ENCODE data around the gene ZNF454. TPM values are rescaled to one million over a fixed set of nuclear protein-coding genes. Genes with fewer than 3 reads are reported as not detected.

ZNF454 gene
- not detected for polyA plus RNA-seq (2012; ENCODE audit: low read depth, missing spikeins)

DNA sequence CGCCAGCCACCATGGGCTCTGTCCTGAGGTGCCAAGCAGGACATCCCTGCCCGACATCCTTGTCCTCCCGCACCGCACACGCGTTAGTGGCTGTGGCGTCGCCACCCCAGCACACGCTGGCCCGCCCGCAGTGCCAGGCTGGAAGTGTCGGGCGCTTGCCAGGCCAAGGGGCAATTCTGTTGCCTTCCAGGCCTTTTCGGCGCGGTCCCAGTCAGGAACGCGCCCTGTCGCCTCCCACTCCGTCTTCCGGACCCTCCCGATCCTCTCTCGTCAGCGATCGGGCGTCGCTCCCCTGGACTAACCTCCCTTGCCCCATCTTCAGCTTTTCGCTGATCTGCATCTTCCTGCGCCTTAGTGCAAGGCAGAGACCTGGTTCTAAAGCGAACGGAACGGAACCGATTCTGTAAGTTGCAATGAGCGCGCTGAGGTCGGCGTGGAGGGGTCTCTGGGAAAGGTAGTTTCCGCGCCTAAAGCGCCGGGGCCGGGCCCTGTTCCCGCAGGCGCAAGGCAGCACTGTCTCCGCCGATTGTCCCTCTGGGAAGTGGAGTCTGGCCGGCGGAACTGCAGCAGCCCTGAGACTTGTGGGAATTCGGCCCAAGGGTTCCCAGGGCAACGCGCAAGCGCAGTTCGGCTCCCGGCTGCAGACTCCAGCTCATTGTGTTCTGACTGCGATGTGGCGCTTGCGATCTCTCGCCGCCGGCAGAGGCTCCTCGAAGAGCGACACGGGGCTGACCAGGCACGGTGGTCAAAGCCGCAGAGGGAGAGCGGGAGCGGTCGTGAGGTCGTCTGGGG lies at the start of gene ZNF454:
ZNF454 (plus strand) TSS at position 630 of the 792 bp plus-strand sequence. CDS start 1,594 bp downstream, outside the sequence.
- TF ChIP-seq SPI1 (IDR thresholded peaks at IDR 0.05; ENCODE audit: low read depth, low read length) (no peak), TAF1 (IDR thresholded peaks at IDR 0.05; ENCODE audit: low read depth, low read length) (no peak), POLR2AphosphoS5 (IDR thresholded peaks at IDR 0.05; ENCODE audit: low read depth, low read length) (no peak), POLR2A (IDR thresholded peaks at IDR 0.05; ENCODE audit: low read depth, low read length) (no peak), POU2F2 (IDR thresholded peaks at IDR 0.05; ENCODE audit: low read depth, low read length) (no peak), PAX5 (IDR thresholded peaks at IDR 0.05; ENCODE audit: insufficient read depth, low read length, severe bottlenecking) (no peak)
- DNase-seq (ENCODE audit: insufficient read length, low spot score): no peak
- FAIRE-seq: no peak

DNA sequence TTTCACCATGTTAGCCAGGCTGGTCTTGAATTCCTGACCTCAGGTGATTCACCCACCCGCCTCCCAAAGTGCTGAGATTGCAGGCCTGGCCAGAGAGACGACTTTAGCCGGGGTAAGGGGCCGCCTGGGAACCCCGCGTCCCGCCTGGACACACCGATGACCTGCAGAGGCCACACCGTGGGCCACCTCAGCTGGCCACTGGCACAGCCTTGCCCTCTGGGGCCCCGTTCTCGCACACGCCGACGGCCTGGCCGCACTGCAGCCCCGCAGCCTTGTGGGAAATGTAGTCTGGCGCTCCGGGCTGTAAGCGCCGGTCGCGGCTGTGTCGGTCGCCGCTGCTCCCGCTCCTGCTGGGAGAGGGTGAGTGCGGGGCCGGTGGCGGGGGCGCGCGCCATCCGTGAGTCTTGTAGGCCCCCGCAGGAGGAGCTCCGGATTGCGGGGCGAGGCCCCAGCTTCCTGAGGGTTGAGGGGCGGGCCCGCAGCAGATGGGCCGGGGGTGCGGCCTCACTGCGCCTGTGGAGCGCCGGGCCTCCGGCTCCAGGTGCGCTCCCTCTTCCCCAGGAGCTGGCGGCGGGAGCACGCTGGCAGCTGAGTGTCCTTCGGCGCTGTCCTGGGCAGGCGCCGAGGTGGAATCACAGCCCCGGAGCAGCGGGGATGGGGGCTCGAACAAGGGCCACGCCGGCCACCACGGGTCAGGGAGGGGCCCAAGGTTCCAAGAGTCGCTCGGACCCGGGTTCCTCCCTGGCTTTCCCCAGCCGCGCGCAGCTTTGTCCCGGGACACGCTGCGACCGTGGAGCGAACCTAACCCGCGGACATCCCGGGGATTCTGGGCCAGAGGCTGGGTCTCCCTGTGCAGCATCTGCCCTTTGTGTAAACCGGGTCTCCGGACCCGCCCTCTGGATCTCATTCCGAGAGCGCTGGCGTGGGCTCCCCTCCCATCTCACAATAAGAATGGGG lies 45.1 kb upstream of the ZNF454 start, which contains the start of gene ZFP2:
ZFP2 (plus strand) TSS at position 299 of the 957 bp plus-strand sequence. CDS start 35,401 bp downstream, outside the sequence.
- DNase-seq (ENCODE audit: insufficient read length, low spot score) (peak; percentile 5), FAIRE-seq (no peak)
- TF ChIP-seq PAX5 (IDR thresholded peaks at IDR 0.05; ENCODE audit: insufficient read depth, low read length, severe bottlenecking): no peak
- TF ChIP-seq TAF1 (IDR thresholded peaks at IDR 0.05; ENCODE audit: low read depth, low read length): no peak
- TF ChIP-seq POU2F2 (IDR thresholded peaks at IDR 0.05; ENCODE audit: low read depth, low read length): no peak
- TF ChIP-seq POLR2AphosphoS5 (IDR thresholded peaks at IDR 0.05; ENCODE audit: low read depth, low read length): no peak
- no peak for TF ChIP-seq POLR2A (IDR thresholded peaks at IDR 0.05; ENCODE audit: low read depth, low read length)
- no peak for TF ChIP-seq SPI1 (IDR thresholded peaks at IDR 0.05; ENCODE audit: low read depth, low read length)

GRCh38 chr5:178899289-178899688 lies 41.7 kb upstream of the ZNF454 start:
- no peak for DNase-seq (ENCODE audit: insufficient read length, low spot score)
- TF ChIP-seq SPI1 (IDR thresholded peaks at IDR 0.05; ENCODE audit: low read depth, low read length) (no peak), POLR2A (IDR thresholded peaks at IDR 0.05; ENCODE audit: low read depth, low read length) (no peak), POLR2AphosphoS5 (IDR thresholded peaks at IDR 0.05; ENCODE audit: low read depth, low read length) (no peak), POU2F2 (IDR thresholded peaks at IDR 0.05; ENCODE audit: low read depth, low read length) (no peak), TAF1 (IDR thresholded peaks at IDR 0.05; ENCODE audit: low read depth, low read length) (no peak), PAX5 (IDR thresholded peaks at IDR 0.05; ENCODE audit: insufficient read depth, low read length, severe bottlenecking) (no peak)
- FAIRE-seq: no peak

- FAIRE-seq (no peak), DNase-seq (ENCODE audit: insufficient read length, low spot score) (no peak)
- no peak for TF ChIP-seq SPI1 (IDR thresholded peaks at IDR 0.05; ENCODE audit: low read depth, low read length)
- TF ChIP-seq TAF1 (IDR thresholded peaks at IDR 0.05; ENCODE audit: low read depth, low read length): no peak
- TF ChIP-seq POLR2AphosphoS5 (IDR thresholded peaks at IDR 0.05; ENCODE audit: low read depth, low read length): no peak
- TF ChIP-seq POU2F2 (IDR thresholded peaks at IDR 0.05; ENCODE audit: low read depth, low read length): no peak
- no peak for TF ChIP-seq PAX5 (IDR thresholded peaks at IDR 0.05; ENCODE audit: insufficient read depth, low read length, severe bottlenecking)
- no peak for TF ChIP-seq POLR2A (IDR thresholded peaks at IDR 0.05; ENCODE audit: low read depth, low read length)
Measured at GRCh38 chr5:178902849-178903248, 38.1 kb upstream of the ZNF454 start.

DNA sequence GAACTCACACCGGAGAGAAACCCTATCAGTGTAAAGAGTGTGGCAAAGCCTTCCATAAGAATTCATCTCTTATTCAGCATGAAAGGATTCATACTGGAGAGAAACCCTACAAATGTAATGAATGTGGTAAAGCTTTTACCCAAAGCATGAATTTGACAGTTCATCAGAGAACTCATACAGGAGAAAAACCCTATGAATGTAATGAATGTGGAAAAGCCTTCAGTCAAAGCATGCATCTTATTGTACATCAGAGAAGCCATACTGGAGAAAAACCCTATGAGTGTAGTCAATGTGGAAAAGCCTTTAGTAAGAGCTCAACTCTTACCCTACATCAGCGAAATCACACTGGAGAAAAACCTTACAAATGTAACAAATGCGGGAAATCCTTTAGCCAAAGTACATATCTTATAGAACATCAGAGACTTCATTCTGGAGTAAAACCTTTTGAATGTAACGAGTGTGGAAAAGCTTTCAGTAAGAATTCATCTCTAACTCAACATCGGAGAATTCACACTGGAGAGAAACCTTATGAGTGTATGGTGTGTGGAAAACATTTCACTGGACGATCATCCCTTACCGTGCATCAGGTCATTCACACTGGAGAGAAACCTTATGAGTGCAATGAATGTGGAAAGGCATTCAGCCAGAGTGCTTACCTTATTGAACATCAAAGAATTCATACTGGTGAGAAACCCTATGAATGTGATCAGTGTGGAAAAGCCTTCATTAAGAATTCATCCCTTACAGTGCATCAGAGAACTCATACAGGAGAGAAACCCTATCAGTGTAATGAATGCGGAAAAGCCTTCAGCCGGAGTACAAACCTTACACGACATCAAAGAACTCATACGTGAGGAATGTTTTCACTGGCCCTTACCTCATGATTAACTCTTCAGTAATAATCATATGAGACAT lies 8.9 kb upstream of the ZNF454 start:
- TF ChIP-seq TAF1 (IDR thresholded peaks at IDR 0.05; ENCODE audit: low read depth, low read length) (no peak), PAX5 (IDR thresholded peaks at IDR 0.05; ENCODE audit: insufficient read depth, low read length, severe bottlenecking) (no peak), POU2F2 (IDR thresholded peaks at IDR 0.05; ENCODE audit: low read depth, low read length) (no peak), SPI1 (IDR thresholded peaks at IDR 0.05; ENCODE audit: low read depth, low read length) (no peak), POLR2A (IDR thresholded peaks at IDR 0.05; ENCODE audit: low read depth, low read length) (no peak), POLR2AphosphoS5 (IDR thresholded peaks at IDR 0.05; ENCODE audit: low read depth, low read length) (no peak)
- no peak for FAIRE-seq
- DNase-seq (ENCODE audit: insufficient read length, low spot score): no peak

- DNase-seq (ENCODE audit: insufficient read length, low spot score) (no peak), FAIRE-seq (no peak)
- TF ChIP-seq PAX5 (IDR thresholded peaks at IDR 0.05; ENCODE audit: insufficient read depth, low read length, severe bottlenecking) (no peak), POLR2A (IDR thresholded peaks at IDR 0.05; ENCODE audit: low read depth, low read length) (no peak), SPI1 (IDR thresholded peaks at IDR 0.05; ENCODE audit: low read depth, low read length) (no peak), POU2F2 (IDR thresholded peaks at IDR 0.05; ENCODE audit: low read depth, low read length) (no peak), TAF1 (IDR thresholded peaks at IDR 0.05; ENCODE audit: low read depth, low read length) (no peak), POLR2AphosphoS5 (IDR thresholded peaks at IDR 0.05; ENCODE audit: low read depth, low read length) (no peak)
Measured at GRCh38 chr5:178941361-178941760, 363 bp downstream of the ZNF454 start.

DNA sequence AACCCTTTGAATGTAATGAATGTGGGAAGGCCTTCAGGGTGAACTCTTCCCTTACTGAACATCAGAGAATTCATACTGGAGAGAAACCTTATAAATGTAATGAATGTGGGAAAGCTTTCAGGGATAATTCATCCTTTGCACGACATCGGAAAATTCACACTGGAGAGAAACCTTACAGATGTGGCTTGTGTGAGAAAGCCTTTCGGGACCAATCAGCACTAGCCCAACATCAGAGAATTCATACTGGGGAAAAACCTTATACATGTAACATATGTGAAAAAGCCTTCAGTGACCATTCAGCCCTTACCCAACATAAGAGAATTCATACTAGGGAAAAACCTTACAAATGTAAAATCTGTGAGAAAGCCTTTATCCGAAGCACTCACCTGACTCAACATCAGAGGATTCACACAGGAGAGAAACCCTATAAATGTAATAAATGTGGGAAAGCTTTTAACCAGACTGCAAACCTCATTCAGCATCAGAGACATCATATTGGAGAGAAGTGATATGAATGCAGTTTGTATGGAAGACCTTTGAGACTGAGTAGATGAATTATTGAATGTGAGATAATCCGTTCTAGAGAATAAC lies 24.6 kb downstream of the ZNF454 start:
- no peak for TF ChIP-seq TAF1 (IDR thresholded peaks at IDR 0.05; ENCODE audit: low read depth, low read length)
- no peak for TF ChIP-seq POLR2AphosphoS5 (IDR thresholded peaks at IDR 0.05; ENCODE audit: low read depth, low read length)
- TF ChIP-seq PAX5 (IDR thresholded peaks at IDR 0.05; ENCODE audit: insufficient read depth, low read length, severe bottlenecking): no peak
- no peak for TF ChIP-seq SPI1 (IDR thresholded peaks at IDR 0.05; ENCODE audit: low read depth, low read length)
- no peak for TF ChIP-seq POLR2A (IDR thresholded peaks at IDR 0.05; ENCODE audit: low read depth, low read length)
- no peak for TF ChIP-seq POU2F2 (IDR thresholded peaks at IDR 0.05; ENCODE audit: low read depth, low read length)
- FAIRE-seq (no peak), DNase-seq (ENCODE audit: insufficient read length, low spot score) (no peak)

DNA sequence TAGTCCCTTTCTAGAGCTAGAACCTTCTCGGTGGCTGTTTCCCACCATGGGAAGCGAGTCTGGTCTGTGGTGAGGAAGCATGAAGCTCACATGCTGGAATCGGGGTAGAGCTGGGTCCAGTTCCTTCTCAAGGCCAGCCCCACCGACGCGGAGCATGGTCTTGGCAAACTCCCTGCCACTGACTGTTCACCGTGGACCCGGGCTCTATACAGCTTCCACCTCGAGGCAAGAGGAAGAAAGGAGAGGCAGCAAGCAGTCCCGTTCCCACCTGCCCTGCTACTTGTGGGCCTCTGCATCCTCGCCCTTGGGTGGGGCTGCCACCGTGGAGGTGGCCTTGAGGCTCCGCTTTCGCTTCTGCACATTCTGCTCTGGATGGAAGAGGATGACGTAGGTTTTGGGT lies 40.4 kb downstream of the ZNF454 start:
- FAIRE-seq (no peak), DNase-seq (ENCODE audit: insufficient read length, low spot score) (no peak)
- TF ChIP-seq POLR2AphosphoS5 (IDR thresholded peaks at IDR 0.05; ENCODE audit: low read depth, low read length) (no peak), POU2F2 (IDR thresholded peaks at IDR 0.05; ENCODE audit: low read depth, low read length) (no peak), PAX5 (IDR thresholded peaks at IDR 0.05; ENCODE audit: insufficient read depth, low read length, severe bottlenecking) (no peak), SPI1 (IDR thresholded peaks at IDR 0.05; ENCODE audit: low read depth, low read length) (no peak), POLR2A (IDR thresholded peaks at IDR 0.05; ENCODE audit: low read depth, low read length) (no peak), TAF1 (IDR thresholded peaks at IDR 0.05; ENCODE audit: low read depth, low read length) (no peak)

Data from GM12891 (cell line).